Vagina (tissue), 2 donors: ENCODE results near the gene CMTM3. TPM values are rescaled to one million over a fixed set of nuclear protein-coding genes. Genes with fewer than 3 reads are reported as not detected.
"Not testable (repeated sequence)": the region's sequence is repeated elsewhere in the genome, so short reads cannot be mapped to it uniquely, and the experiment has no call there.

Experiments used
- DNase-seq, 2 donors: peaks; one replicate each; pipeline ENCODE4 v3.0.0-alpha.2; 2017; ENCODE audit errors: extremely low spot score in 2 of 2
- H3K27ac ChIP-seq: fragments of 200-600 bp; sonication (generic); one replicate; pipeline ENCODE4 v1.5.1; 2019
- H3K27me3 ChIP-seq: fragments of 200-600 bp; sonication (generic); one replicate; pipeline ENCODE4 v1.5.1; 2019
- H3K36me3 ChIP-seq, 2 donors: fragments of 200-600 bp; sonication (generic); one replicate each; pipeline ENCODE4 v1.5.1; 2017 to 2019
- H3K4me1 ChIP-seq: fragments of 200-600 bp; sonication (generic); one replicate; pipeline ENCODE4 v1.5.1; 2019
- H3K4me3 ChIP-seq, 2 donors: fragments of 200-600 bp; sonication (generic); 1 replicate in 1 of 2; 2 replicates in 1 of 2; pipeline ENCODE4 v1.5.1; 2016 to 2019
- H3K9me3 ChIP-seq: fragments of 200-600 bp; sonication (generic); one replicate; pipeline ENCODE4 v1.5.1; 2019
- POLR2A ChIP-seq, 2 donors: fragments of 450-650 bp; IDR thresholded peaks; one replicate each; pipeline ENCODE4 v1.6.1; 2017; ENCODE audit warnings: antibody characterized with exemption in 2 of 2, mild to moderate bottlenecking in 2 of 2, moderate library complexity in 2 of 2
- POLR2AphosphoS5 ChIP-seq, 2 donors: sonication (generic); formaldehyde crosslinking; IDR thresholded peaks; one replicate each; pipeline ENCODE4 v1.9.0; 2017; ENCODE audit warnings: antibody characterized with exemption in 2 of 2, mild to moderate bottlenecking in 2 of 2, low read depth in 1 of 2; ENCODE audit not compliant: insufficient read depth in 1 of 2
- intact Hi-C: fragments of 100-400 bp; cut with DNase I; formaldehyde crosslinking; loops from one replicate; pipeline ENCODE4 v1.15.1; 2023
- total RNA-seq: library from RNA; depleted of rRNA; stranded (reverse); fragments of >200 nt; gene quantifications from one replicate; pipeline ENCODE4 v1.2.3, GENCODE V29; 2016
- TF ChIP-seq, protein P1 (sequence below), 3 experiments: fragments of 450-650 bp in 2 of 3; fragments of 200-600 bp in 1 of 3; sonication (generic) in 1 of 3; IDR thresholded peaks; one replicate each; pipeline ENCODE4 v1.5.1; 2017 to 2019; ENCODE audit warnings: antibody characterized with exemption in 3 of 3, mild to moderate bottlenecking in 2 of 3, moderate library complexity in 2 of 3

Gene CMTM3
- total RNA-seq, 1 donor from 2014 or later = 47.9 TPM

DNA sequence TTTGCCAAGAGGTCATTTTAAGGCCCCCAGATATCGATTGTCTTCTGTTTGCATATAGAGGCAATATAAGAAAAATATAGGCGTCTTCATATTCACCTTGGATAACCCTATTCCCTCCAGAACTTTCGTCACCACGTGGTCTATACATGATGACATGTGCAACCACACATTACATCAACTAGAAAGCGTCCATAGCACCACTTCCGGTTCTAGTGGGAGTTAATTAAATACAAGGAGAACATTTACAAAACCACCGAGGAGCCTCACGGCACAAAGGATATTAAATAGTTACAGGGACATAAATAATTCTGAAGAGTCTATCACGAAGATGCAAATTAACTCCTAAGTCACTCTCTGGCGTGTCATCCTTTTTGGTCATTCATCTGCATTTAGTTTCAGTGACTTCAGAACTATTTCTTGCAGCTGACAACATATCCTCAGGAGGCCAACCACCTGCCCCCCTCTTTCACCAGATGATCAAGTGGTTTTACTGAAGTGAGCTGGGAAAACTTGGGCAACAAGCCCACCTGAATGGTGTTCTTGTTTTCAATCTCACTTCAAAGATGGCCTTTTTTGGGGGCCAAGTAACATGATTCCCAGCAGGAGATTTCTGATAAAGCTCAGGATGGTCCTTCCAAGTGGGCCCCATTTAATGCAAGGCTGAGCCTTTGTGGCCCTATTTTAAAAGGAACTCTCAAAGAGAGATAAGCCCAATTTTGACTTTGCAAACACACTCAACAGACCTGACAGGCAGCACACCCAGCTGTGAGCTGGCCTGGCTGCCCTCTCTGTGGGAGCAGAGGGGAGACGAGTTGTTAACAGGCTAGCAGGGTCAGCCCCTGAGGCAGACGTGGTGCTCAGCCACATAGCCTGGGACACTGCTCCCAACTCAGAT, 15.3 kb downstream of the CMTM3 start:
- Histone ChIP-seq H3K4me3 (no peak overlapping the region), H3K27me3 (no peaks in the 10 kb centered on the region), H3K4me1 (peaks cover 29% of the 10 kb centered on the region), H3K36me3 (peaks cover 0 to 11% of the 10 kb centered on the region in 2 donors), H3K27ac (no peak overlapping the region), H3K9me3 (no peaks in the 10 kb centered on the region)
- TF ChIP-seq POLR2A (IDR thresholded peaks at IDR 0.05) = no peak
- no peak for TF ChIP-seq POLR2AphosphoS5 (IDR thresholded peaks at IDR 0.05; ENCODE audit: insufficient read depth in 1 of 2, low read depth in 1 of 2)
- TF ChIP-seq, protein P1, sequence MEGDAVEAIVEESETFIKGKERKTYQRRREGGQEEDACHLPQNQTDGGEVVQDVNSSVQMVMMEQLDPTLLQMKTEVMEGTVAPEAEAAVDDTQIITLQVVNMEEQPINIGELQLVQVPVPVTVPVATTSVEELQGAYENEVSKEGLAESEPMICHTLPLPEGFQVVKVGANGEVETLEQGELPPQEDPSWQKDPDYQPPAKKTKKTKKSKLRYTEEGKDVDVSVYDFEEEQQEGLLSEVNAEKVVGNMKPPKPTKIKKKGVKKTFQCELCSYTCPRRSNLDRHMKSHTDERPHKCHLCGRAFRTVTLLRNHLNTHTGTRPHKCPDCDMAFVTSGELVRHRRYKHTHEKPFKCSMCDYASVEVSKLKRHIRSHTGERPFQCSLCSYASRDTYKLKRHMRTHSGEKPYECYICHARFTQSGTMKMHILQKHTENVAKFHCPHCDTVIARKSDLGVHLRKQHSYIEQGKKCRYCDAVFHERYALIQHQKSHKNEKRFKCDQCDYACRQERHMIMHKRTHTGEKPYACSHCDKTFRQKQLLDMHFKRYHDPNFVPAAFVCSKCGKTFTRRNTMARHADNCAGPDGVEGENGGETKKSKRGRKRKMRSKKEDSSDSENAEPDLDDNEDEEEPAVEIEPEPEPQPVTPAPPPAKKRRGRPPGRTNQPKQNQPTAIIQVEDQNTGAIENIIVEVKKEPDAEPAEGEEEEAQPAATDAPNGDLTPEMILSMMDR (IDR thresholded peaks at IDR 0.05) = no peak
- intact Hi-C loops = loop anchor here (10.0 kb wide), 1 partner anchor 245 kb away; no protein-coding TSS in a partner anchor
- no peak for DNase-seq

DNA sequence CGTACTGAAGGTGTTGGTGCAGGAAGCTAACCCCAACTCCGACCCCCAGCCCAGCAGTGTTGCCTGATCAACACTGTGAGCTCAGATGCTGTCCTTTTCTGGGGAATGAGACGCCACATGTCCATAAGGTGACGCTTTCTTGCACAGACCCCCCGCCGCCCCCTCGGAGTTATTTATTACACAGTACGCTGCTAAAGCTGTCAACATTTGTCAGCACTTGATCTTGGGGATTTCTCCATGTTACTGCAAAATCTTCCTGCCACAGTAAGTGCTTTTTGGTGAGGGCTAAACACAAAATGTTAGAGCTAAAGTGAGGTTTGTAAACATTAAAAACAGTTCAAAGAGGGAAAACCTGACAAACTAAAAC, 15.9 kb downstream of the CMTM3 start:
- no peak for DNase-seq
- no peak overlapping the region for H3K27ac ChIP-seq
- H3K4me1 ChIP-seq = peaks cover 29% of the 10 kb centered on the region
- TF ChIP-seq POLR2A (IDR thresholded peaks at IDR 0.05) (no peak), POLR2AphosphoS5 (IDR thresholded peaks at IDR 0.05; ENCODE audit: insufficient read depth in 1 of 2, low read depth in 1 of 2) (no peak)
- TF ChIP-seq, protein P1 (IDR thresholded peaks at IDR 0.05) = no peak
- intact Hi-C loops = no loop called here
- no peaks in the 10 kb centered on the region for H3K27me3 ChIP-seq
- H3K4me3 ChIP-seq = no peak overlapping the region
- H3K9me3 ChIP-seq = no peaks in the 10 kb centered on the region
- H3K36me3 ChIP-seq = peaks cover 0 to 11% of the 10 kb centered on the region in 2 donors

DNA sequence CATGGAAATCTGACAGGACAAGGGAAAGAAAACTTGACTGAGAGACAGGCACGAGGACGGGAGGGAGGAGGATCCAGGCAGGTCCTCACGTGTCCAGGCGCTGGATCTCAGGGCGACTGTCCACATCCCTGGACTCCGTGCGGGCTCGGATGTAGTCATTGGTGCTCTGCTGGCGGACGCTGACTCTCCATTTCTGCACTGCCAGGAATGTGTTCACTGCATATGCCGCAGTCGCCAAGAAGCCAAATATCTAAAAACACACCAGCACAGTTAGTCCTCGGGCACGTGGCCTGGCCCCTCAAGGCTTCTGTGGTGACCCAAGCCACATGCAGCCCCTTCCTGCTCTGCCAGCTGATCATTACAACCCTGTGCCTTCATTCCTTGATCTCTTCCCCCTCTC, 17.5 kb downstream of the CMTM3 start:
- Histone ChIP-seq H3K9me3 (no peaks in the 10 kb centered on the region), H3K4me3 (no peak overlapping the region), H3K27me3 (no peaks in the 10 kb centered on the region), H3K4me1 (peaks cover 29% of the 10 kb centered on the region), H3K36me3 (peaks cover 0 to 11% of the 10 kb centered on the region in 2 donors), H3K27ac (no peak overlapping the region)
- TF ChIP-seq, protein P1 (IDR thresholded peaks at IDR 0.05) = no peak
- TF ChIP-seq POLR2A (IDR thresholded peaks at IDR 0.05) (no peak), POLR2AphosphoS5 (IDR thresholded peaks at IDR 0.05; ENCODE audit: insufficient read depth in 1 of 2, low read depth in 1 of 2) (no peak)
- intact Hi-C loops = no loop called here
- no peak for DNase-seq

DNA sequence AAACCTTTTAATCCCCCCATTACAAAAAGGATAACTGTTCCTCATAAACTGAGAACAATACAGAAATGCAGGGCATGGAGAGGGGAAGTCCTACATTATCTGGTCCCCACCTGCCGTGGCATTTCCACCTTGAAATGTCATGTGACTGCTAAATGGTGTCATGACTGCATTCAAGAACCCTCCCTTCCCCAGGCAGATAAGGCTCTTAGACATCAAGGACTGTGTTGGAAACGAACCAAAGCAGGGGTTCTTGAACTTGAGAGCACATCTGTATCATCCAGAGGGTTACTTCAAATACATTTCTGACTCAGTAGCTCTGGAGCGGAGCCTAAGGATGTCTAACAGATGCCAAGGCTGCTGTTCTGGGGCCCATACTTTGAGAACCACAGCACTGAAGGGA, 18.4 kb downstream of the CMTM3 start:
- H3K4me3 ChIP-seq = no peak overlapping the region
- no peaks in the 10 kb centered on the region for H3K27me3 ChIP-seq
- DNase-seq = no peak
- TF ChIP-seq POLR2A (IDR thresholded peaks at IDR 0.05) (no peak), POLR2AphosphoS5 (IDR thresholded peaks at IDR 0.05; ENCODE audit: insufficient read depth in 1 of 2, low read depth in 1 of 2) (no peak)
- TF ChIP-seq, protein P1 (IDR thresholded peaks at IDR 0.05) = no peak
- no peaks in the 10 kb centered on the region for H3K9me3 ChIP-seq
- peaks cover 22% of the 10 kb centered on the region for H3K4me1 ChIP-seq
- H3K27ac ChIP-seq = no peak overlapping the region
- H3K36me3 ChIP-seq = peaks cover 0 to 11% of the 10 kb centered on the region in 2 donors
- intact Hi-C loops = no loop called here

DNA sequence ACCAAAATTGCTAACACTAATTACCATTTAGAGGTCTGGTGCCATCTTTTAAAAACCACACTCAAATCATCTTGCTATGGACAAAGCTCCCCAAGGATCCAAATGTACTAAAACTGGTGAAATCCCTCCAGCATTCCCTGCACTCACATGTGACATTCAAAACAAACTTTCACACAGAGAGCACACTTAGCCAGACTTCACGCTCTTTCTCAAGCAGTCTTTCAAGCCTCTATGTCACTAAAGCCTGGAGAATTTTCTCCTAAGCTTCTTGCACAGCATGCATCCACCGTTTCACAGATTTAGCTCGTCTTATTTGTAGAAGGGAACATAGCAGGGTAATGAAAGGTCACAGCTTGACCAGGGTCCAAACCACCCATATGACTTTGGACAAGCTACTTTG, 19.3 kb downstream of the CMTM3 start:
- intact Hi-C loops = no loop called here

DNA sequence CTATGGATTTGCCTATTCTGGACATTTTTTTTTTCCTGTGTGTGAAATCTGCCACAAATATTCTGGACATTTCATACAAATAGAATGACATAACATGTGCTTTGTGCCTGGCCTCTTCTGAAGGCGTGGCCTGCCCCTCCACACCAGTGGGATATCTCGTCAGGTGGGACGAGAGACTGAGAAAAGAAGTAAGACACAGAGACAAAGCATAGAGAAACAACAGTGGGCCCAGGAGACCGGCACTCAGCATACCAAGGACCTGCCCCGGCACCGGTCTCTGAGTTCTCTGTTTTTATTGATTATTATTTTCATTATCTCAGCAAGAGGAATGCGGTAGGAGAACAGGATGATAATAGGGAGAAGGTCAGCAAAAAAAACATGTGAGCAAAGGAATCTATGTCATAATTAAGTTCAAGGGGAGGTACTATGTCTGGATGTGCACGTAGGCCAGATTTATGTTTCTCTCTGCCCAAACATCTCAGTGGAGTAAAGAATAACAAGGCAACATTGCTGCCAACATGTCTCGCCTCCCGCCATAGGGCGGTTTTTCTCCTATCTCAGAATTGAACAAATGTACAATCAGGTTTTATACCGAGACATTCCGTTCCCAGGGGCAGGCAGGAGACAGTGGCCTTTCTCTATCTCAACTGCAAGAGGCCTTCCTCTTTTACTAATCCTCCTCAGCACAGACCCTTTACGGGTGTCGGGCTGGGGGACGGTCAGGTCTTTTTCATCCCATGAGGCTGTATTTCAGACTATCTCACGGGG, 23.3 kb downstream of the CMTM3 start:
- H3K36me3 ChIP-seq, H3K9me3 ChIP-seq, DNase-seq, H3K4me1 ChIP-seq, H3K4me3 ChIP-seq, H3K27ac ChIP-seq, H3K27me3 ChIP-seq, intact Hi-C loops: not testable (repeated sequence)

More for the DNA sequence above, 19.3 kb downstream of the CMTM3 start:
- TF ChIP-seq POLR2AphosphoS5 (IDR thresholded peaks at IDR 0.05; ENCODE audit: insufficient read depth in 1 of 2, low read depth in 1 of 2) = no peak
- TF ChIP-seq, protein P1 (IDR thresholded peaks at IDR 0.05) = no peak
- Histone ChIP-seq H3K4me3 (no peak overlapping the region), H3K9me3 (no peaks in the 10 kb centered on the region), H3K27ac (no peak overlapping the region), H3K36me3 (peaks cover 0 to 11% of the 10 kb centered on the region in 2 donors), H3K4me1 (peaks cover 13% of the 10 kb centered on the region), H3K27me3 (no peaks in the 10 kb centered on the region)
- no peak for DNase-seq
